ENCODE data around the gene BCAR3. TPM values are rescaled to one million over a fixed set of nuclear protein-coding genes. Genes with fewer than 3 reads are reported as not detected.

BCAR3 gene
- total and polyA plus RNA-seq, 7 experiments from 2014 or later: 0.22 to 1.7 (median 0.84) TPM

- no peak overlapping the region for H3K4me3 ChIP-seq (ENCODE audit: low read length)
- H3K27ac ChIP-seq (ENCODE audit: low read depth, low read length): no peak overlapping the region
- H3K36me3 Mint-ChIP-seq: no peaks in the 10 kb centered on the region
- POLR2A ChIA-PET: interaction anchor here (0.9 kb wide), 1 partner anchor 10 kb away, joined by 4 read pairs; no protein-coding TSS in a partner anchor
- H3K9me3 ChIP-seq (ENCODE audit: control insufficient read depth in 2 of 3, low read length in 3 of 3): no peaks in the 10 kb centered on the region
- CTCF ChIA-PET: no interaction called here
- H3K4me3 Mint-ChIP-seq: no peak overlapping the region
- no peaks in the 10 kb centered on the region for H3K27me3 ChIP-seq (ENCODE audit: control insufficient read depth in 2 of 2, insufficient read depth in 2 of 2, low read length in 2 of 2)
- intact Hi-C loops (cut with micrococcal nuclease): no loop called here
- peaks cover 0 to 2% (median 0%) of the 10 kb centered on the region in 7 donors for H3K4me1 Mint-ChIP-seq
- no peak overlapping the region for H3K27ac Mint-ChIP-seq
- H3K36me3 ChIP-seq (ENCODE audit: control insufficient read depth in 2 of 3, insufficient read depth in 3 of 3, low read length in 3 of 3): no peaks in the 10 kb centered on the region
- H3K4me1 ChIP-seq (ENCODE audit: control insufficient read depth in 2 of 2, insufficient read depth in 2 of 2, low read length in 2 of 2): no peaks in the 10 kb centered on the region
- H3K9me3 Mint-ChIP-seq: no peaks in the 10 kb centered on the region
- ATAC-seq (no peak), DNase-seq (no peak)
- peaks cover 0 to 15% (median 4%) of the 10 kb centered on the region in 5 donors for H3K27me3 Mint-ChIP-seq
These were observed 9.6 kb downstream of the BCAR3 start for GRCh38 chr1:93672069-93672468.

GRCh38 chr1:93671099-93671621 is 10.5 kb downstream of the BCAR3 start:
- H3K27me3 Mint-ChIP-seq: peaks cover 0 to 9% (median 4%) of the 10 kb centered on the region in 5 donors
- no peaks in the 10 kb centered on the region for H3K36me3 ChIP-seq (ENCODE audit: control insufficient read depth in 2 of 3, insufficient read depth in 3 of 3, low read length in 3 of 3)
- H3K27ac Mint-ChIP-seq: no peak overlapping the region
- no peak for ATAC-seq
- H3K9me3 ChIP-seq (ENCODE audit: control insufficient read depth in 2 of 3, low read length in 3 of 3): no peaks in the 10 kb centered on the region
- H3K36me3 Mint-ChIP-seq: no peaks in the 10 kb centered on the region
- no peak overlapping the region for H3K4me3 ChIP-seq (ENCODE audit: low read length)
- no peak for DNase-seq
- POLR2A ChIA-PET: interaction anchor here (0.9 kb wide), 1 partner anchor 9 kb away, joined by 4 read pairs; no protein-coding TSS in a partner anchor
- H3K27ac ChIP-seq (ENCODE audit: low read depth, low read length): no peak overlapping the region
- H3K4me1 Mint-ChIP-seq: peaks cover 0 to 2% (median 0%) of the 10 kb centered on the region in 7 donors
- no peak overlapping the region for H3K4me3 Mint-ChIP-seq
- CTCF ChIA-PET: interaction anchor here (0.7 kb wide), 1 partner anchor 15 kb away, joined by 3 read pairs; no protein-coding TSS in a partner anchor
- no peaks in the 10 kb centered on the region for H3K27me3 ChIP-seq (ENCODE audit: control insufficient read depth in 2 of 2, insufficient read depth in 2 of 2, low read length in 2 of 2)
- intact Hi-C loops (cut with micrococcal nuclease): no loop called here
- peaks cover 0 to 2% (median 0%) of the 10 kb centered on the region in 11 donors for H3K9me3 Mint-ChIP-seq
- H3K4me1 ChIP-seq (ENCODE audit: control insufficient read depth in 2 of 2, insufficient read depth in 2 of 2, low read length in 2 of 2): no peaks in the 10 kb centered on the region

GRCh38 chr1:93670141-93670540 is 11.5 kb downstream of the BCAR3 start:
- peaks cover 0 to 2% (median 0%) of the 10 kb centered on the region in 7 donors for H3K4me1 Mint-ChIP-seq
- DNase-seq: no peak
- Histone ChIP-seq H3K27me3 (ENCODE audit: control insufficient read depth in 2 of 2, insufficient read depth in 2 of 2, low read length in 2 of 2) (no peaks in the 10 kb centered on the region), H3K4me1 (ENCODE audit: control insufficient read depth in 2 of 2, insufficient read depth in 2 of 2, low read length in 2 of 2) (no peaks in the 10 kb centered on the region), H3K27ac (ENCODE audit: low read depth, low read length) (no peak overlapping the region), H3K4me3 (ENCODE audit: low read length) (no peak overlapping the region), H3K9me3 (ENCODE audit: control insufficient read depth in 2 of 3, low read length in 3 of 3) (no peaks in the 10 kb centered on the region), H3K36me3 (ENCODE audit: control insufficient read depth in 2 of 3, insufficient read depth in 3 of 3, low read length in 3 of 3) (no peaks in the 10 kb centered on the region)
- H3K27ac Mint-ChIP-seq: no peak overlapping the region
- H3K4me3 Mint-ChIP-seq: no peak overlapping the region
- no peak for ATAC-seq
- H3K27me3 Mint-ChIP-seq: peaks cover 0 to 13% (median 0%) of the 10 kb centered on the region in 5 donors
- POLR2A ChIA-PET: no interaction called here
- H3K9me3 Mint-ChIP-seq: peaks cover 0 to 2% (median 0%) of the 10 kb centered on the region in 11 donors
- CTCF ChIA-PET: no interaction called here
- intact Hi-C loops (cut with micrococcal nuclease): no loop called here
- no peaks in the 10 kb centered on the region for H3K36me3 Mint-ChIP-seq

- intact Hi-C loops (cut with micrococcal nuclease): no loop called here
- Histone ChIP-seq H3K4me1 (ENCODE audit: control insufficient read depth in 2 of 2, insufficient read depth in 2 of 2, low read length in 2 of 2) (no peaks in the 10 kb centered on the region), H3K27ac (ENCODE audit: low read depth, low read length) (no peak overlapping the region), H3K27me3 (ENCODE audit: control insufficient read depth in 2 of 2, insufficient read depth in 2 of 2, low read length in 2 of 2) (no peaks in the 10 kb centered on the region), H3K4me3 (ENCODE audit: low read length) (no peak overlapping the region), H3K36me3 (ENCODE audit: control insufficient read depth in 2 of 3, insufficient read depth in 3 of 3, low read length in 3 of 3) (no peaks in the 10 kb centered on the region), H3K9me3 (ENCODE audit: control insufficient read depth in 2 of 3, low read length in 3 of 3) (no peaks in the 10 kb centered on the region)
- Mint-ChIP-seq H3K4me3 (no peak overlapping the region), H3K36me3 (no peaks in the 10 kb centered on the region), H3K4me1 (peaks cover 0 to 2% (median 0%) of the 10 kb centered on the region in 7 donors), H3K27ac (no peak overlapping the region), H3K9me3 (peaks cover 0 to 2% (median 0%) of the 10 kb centered on the region in 11 donors), H3K27me3 (peaks cover 0 to 10% (median 0%) of the 10 kb centered on the region in 5 donors)
- ChIA-PET POLR2A (no interaction called here), CTCF (no interaction called here)
- ATAC-seq (no peak), DNase-seq (no peak)
These were observed 12.3 kb downstream of the BCAR3 start for GRCh38 chr1:93669369-93669768.

GRCh38 chr1:93668951-93669350 is 12.7 kb downstream of the BCAR3 start:
- intact Hi-C loops (cut with micrococcal nuclease): no loop called here
- Mint-ChIP-seq H3K9me3 (peaks cover 0 to 2% (median 0%) of the 10 kb centered on the region in 11 donors), H3K27me3 (peaks cover 0 to 10% (median 0%) of the 10 kb centered on the region in 5 donors), H3K27ac (no peak overlapping the region), H3K36me3 (no peaks in the 10 kb centered on the region), H3K4me1 (peaks cover 0 to 2% (median 0%) of the 10 kb centered on the region in 7 donors), H3K4me3 (no peak overlapping the region)
- ATAC-seq: no peak
- ChIA-PET CTCF (no interaction called here), POLR2A (no interaction called here)
- Histone ChIP-seq H3K27me3 (ENCODE audit: control insufficient read depth in 2 of 2, insufficient read depth in 2 of 2, low read length in 2 of 2) (no peaks in the 10 kb centered on the region), H3K4me3 (ENCODE audit: low read length) (no peak overlapping the region), H3K27ac (ENCODE audit: low read depth, low read length) (no peak overlapping the region), H3K36me3 (ENCODE audit: control insufficient read depth in 2 of 3, insufficient read depth in 3 of 3, low read length in 3 of 3) (no peaks in the 10 kb centered on the region), H3K4me1 (ENCODE audit: control insufficient read depth in 2 of 2, insufficient read depth in 2 of 2, low read length in 2 of 2) (no peaks in the 10 kb centered on the region), H3K9me3 (ENCODE audit: control insufficient read depth in 2 of 3, low read length in 3 of 3) (no peaks in the 10 kb centered on the region)
- no peak for DNase-seq

GRCh38 chr1:93668121-93668520 is 13.5 kb downstream of the BCAR3 start:
- H3K4me3 ChIP-seq (ENCODE audit: low read length): no peak overlapping the region
- intact Hi-C loops (cut with micrococcal nuclease): no loop called here
- ATAC-seq (no peak), DNase-seq (no peak)
- H3K4me1 ChIP-seq (ENCODE audit: control insufficient read depth in 2 of 2, insufficient read depth in 2 of 2, low read length in 2 of 2): no peaks in the 10 kb centered on the region
- ChIA-PET CTCF (no interaction called here), POLR2A (no interaction called here)
- Mint-ChIP-seq H3K36me3 (no peaks in the 10 kb centered on the region), H3K4me1 (peaks cover 0 to 4% (median 0%) of the 10 kb centered on the region in 7 donors), H3K4me3 (no peak overlapping the region), H3K27me3 (peaks cover 0 to 9% (median 0%) of the 10 kb centered on the region in 5 donors), H3K27ac (peak overlapping the region in 1 of 9 donors; percentile 71), H3K9me3 (peaks cover 0 to 2% (median 0%) of the 10 kb centered on the region in 11 donors)
- no peaks in the 10 kb centered on the region for H3K36me3 ChIP-seq (ENCODE audit: control insufficient read depth in 2 of 3, insufficient read depth in 3 of 3, low read length in 3 of 3)
- no peaks in the 10 kb centered on the region for H3K9me3 ChIP-seq (ENCODE audit: control insufficient read depth in 2 of 3, low read length in 3 of 3)
- no peak overlapping the region for H3K27ac ChIP-seq (ENCODE audit: low read depth, low read length)
- no peaks in the 10 kb centered on the region for H3K27me3 ChIP-seq (ENCODE audit: control insufficient read depth in 2 of 2, insufficient read depth in 2 of 2, low read length in 2 of 2)

- peaks cover 0 to 8% (median 0%) of the 10 kb centered on the region in 5 donors for H3K27me3 Mint-ChIP-seq
- no peak for ATAC-seq
- CTCF ChIA-PET: no interaction called here
- H3K9me3 ChIP-seq (ENCODE audit: control insufficient read depth in 2 of 3, low read length in 3 of 3): no peaks in the 10 kb centered on the region
- H3K4me3 Mint-ChIP-seq: no peak overlapping the region
- no peaks in the 10 kb centered on the region for H3K27me3 ChIP-seq (ENCODE audit: control insufficient read depth in 2 of 2, insufficient read depth in 2 of 2, low read length in 2 of 2)
- peaks cover 0 to 2% (median 0%) of the 10 kb centered on the region in 11 donors for H3K9me3 Mint-ChIP-seq
- H3K4me1 ChIP-seq (ENCODE audit: control insufficient read depth in 2 of 2, insufficient read depth in 2 of 2, low read length in 2 of 2): no peaks in the 10 kb centered on the region
- intact Hi-C loops (cut with micrococcal nuclease): no loop called here
- no peak overlapping the region for H3K27ac Mint-ChIP-seq
- no peak for DNase-seq
- POLR2A ChIA-PET: no interaction called here
- no peaks in the 10 kb centered on the region for H3K36me3 ChIP-seq (ENCODE audit: control insufficient read depth in 2 of 3, insufficient read depth in 3 of 3, low read length in 3 of 3)
- no peak overlapping the region for H3K4me3 ChIP-seq (ENCODE audit: low read length)
- H3K36me3 Mint-ChIP-seq: no peaks in the 10 kb centered on the region
- no peak overlapping the region for H3K27ac ChIP-seq (ENCODE audit: low read depth, low read length)
- H3K4me1 Mint-ChIP-seq: peaks cover 0 to 4% (median 0%) of the 10 kb centered on the region in 7 donors
These were observed 14.0 kb downstream of the BCAR3 start for GRCh38 chr1:93667642-93668041.

Measured in naive thymus-derived CD4-positive, alpha-beta T cell (primary cell).